ENCODE data around the gene KLK6. TPM values are rescaled to one million over a fixed set of nuclear protein-coding genes. Genes with fewer than 3 reads are reported as not detected.
A peak's percentile ranks its signal among the peaks of the same experiment; 100 is the strongest.
"Not testable (repeated sequence)": the region's sequence is repeated elsewhere in the genome, so short reads cannot be mapped to it uniquely, and the experiment has no call there.

Gene KLK6
- polyA plus RNA-seq, 4 donors, result 30.9 to 45.1 (median 35.1) TPM

DNA sequence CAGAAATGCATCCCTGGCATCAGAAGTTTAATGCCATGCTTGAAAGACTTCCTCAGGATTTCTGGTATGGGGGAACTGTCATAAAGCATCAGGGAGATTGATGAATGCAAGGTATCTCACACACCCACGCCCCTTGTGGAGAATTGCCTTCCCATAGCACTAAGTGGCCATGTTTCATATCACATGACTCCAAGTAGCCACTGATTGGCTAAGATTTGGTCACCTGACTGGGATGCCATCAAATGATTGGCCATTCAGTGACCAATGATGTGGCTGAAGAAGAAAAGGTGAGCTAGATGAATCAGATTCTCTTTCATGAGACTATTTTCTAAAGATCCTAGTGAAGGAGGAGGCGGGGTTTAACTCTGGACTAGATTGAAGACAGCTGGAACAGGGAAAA lies 24.7 kb upstream of the KLK6 start:
- no peak for DNase-seq (ENCODE audit: low read depth in 4 of 4, low spot score in 2 of 4)

GRCh38 chr19:50992666-50993035 lies 23.3 kb upstream of the KLK6 start:
- DNase-seq (ENCODE audit: low read depth in 4 of 4, low spot score in 2 of 4), result no peak

GRCh38 chr19:50984416-50984815 lies 15.0 kb upstream of the KLK6 start:
- DNase-seq (ENCODE audit: low read depth in 4 of 4, low spot score in 2 of 4), result not testable (repeated sequence)

GRCh38 chr19:50983625-50984292 lies 14.4 kb upstream of the KLK6 start, which contains the start of gene KLK7:
TSS of gene KLK7 (minus strand) at chr19:50983917. CDS start at chr19:50982399, 1,518 bp downstream.
- DNase-seq (ENCODE audit: low read depth in 4 of 4, low spot score in 2 of 4), result no peak

GRCh38 chr19:50982186-50982585 lies 12.8 kb upstream of the KLK6 start:
- no peak for DNase-seq (ENCODE audit: low read depth in 4 of 4, low spot score in 2 of 4)

DNA sequence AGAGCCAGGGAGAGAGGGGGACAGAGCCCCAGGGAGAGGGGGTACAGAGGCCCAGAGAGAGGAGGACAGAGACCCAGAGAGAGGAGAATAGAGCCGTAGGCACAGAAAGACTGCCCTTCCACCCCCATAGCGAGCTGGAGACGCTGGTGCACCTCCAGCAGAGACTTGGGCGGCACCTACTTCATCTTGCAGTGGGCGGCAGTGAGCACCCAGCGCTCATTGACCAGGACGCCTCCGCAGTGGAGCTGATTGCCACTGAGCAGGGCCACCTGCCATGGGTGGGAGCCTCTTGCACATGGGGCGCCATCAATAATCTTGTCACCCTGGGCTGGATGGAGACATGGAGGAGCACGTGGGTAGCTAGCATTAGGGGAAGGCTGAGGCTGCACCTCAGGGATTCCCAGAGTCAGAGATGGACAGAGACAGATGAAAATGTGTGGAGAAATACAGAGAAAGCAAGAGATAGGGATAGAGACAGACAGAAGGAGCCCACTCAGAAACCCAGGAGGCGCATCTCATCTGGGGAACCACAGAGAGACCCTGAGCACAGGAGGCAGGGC lies 12.3 kb upstream of the KLK6 start:
- DNase-seq (ENCODE audit: low read depth in 4 of 4, low spot score in 2 of 4), result no peak

DNA sequence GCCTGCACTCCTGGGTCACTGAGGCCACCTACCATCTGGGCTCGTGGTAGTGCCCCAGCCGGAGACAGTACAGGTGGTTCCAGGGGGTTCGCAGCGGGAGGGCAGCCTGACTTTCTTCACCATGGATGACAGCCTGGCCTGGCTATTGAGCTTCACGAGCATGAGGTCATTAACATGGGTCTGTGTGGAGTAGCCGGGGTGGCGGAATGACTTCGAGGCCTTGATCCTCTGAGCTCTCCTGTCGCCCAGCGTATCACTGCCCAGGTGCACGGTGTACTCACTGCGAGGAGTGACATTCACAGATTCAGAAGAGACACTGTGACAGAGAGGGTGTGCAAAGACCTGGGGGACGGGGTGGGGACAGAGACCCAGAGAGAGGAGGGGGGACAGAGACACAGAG lies 10.8 kb upstream of the KLK6 start:
- DNase-seq (ENCODE audit: low read depth in 4 of 4, low spot score in 2 of 4), result no peak

- DNase-seq (ENCODE audit: low read depth in 4 of 4, low spot score in 2 of 4), result no peak
Observed at GRCh38 chr19:50979758-50980157, 10.4 kb upstream of the KLK6 start.

DNA sequence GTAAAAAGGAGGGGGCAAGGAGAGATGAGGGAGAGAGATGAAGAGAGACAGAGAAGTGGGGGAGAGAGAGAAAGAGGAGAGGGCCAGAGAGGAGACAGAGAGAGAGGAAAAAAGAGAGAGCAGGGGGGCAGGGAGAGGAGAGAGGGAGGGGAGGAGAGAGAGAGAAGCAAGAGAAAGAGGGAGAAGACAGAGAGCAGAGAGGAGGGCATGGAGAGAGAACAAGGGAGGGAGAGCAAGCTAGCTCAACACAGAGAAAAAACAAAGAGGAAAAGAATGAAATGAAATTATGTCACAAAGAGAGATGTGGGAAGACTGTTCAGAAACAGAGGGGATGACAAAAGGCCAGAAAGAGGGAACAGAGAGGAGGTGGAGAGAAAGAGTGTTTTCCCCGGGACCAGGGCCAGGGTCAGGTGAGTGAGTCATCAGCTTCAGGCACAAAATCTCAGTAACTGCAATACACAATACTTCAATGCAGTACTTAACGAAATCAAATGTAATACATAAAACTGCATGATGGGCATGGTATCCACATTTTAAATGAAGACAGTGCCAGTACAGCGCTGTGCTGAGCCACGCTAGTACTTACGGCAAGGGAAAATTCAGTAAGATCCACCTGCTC lies 9.5 kb upstream of the KLK6 start:
- DNase-seq (ENCODE audit: low read depth in 4 of 4, low spot score in 2 of 4), result no peak

- no peak for DNase-seq (ENCODE audit: low read depth in 4 of 4, low spot score in 2 of 4)
Observed at GRCh38 chr19:50977626-50978025, 8.2 kb upstream of the KLK6 start.

GRCh38 chr19:50975766-50976165 lies 6.4 kb upstream of the KLK6 start:
- DNase-seq (ENCODE audit: low read depth in 4 of 4, low spot score in 2 of 4), result no peak

GRCh38 chr19:50974702-50975556 lies 5.5 kb upstream of the KLK6 start:
- DNase-seq (ENCODE audit: low read depth in 4 of 4, low spot score in 2 of 4), result no peak

DNA sequence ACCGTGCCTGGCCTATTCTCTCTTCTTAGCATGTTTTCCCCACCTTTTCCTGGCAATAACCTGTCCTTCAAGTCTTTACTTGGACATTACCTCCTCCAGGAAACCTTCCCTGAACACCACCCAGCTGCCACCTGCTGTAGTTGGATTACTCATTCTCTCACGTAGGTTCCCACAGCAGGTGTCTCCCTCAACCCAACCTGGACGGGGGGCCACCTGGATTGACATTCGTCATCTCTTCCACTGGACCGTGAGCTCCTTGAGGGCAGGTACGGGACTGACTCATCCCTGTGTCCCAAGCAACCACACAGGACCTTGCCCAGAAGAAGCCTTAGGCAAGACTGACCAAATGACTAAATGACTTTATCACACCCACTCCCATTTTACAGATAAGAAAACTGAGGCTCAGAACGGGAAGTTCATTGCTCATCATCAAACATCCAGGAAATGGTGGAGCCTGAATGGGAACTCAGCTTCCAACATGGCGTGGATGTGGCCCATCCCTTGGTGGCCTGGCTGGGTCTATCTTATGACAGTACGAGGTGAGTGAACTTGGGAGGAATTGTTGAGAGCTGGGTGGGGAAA lies 3.5 kb upstream of the KLK6 start:
- DNase-seq (ENCODE audit: low read depth in 4 of 4, low spot score in 2 of 4), result no peak

DNA sequence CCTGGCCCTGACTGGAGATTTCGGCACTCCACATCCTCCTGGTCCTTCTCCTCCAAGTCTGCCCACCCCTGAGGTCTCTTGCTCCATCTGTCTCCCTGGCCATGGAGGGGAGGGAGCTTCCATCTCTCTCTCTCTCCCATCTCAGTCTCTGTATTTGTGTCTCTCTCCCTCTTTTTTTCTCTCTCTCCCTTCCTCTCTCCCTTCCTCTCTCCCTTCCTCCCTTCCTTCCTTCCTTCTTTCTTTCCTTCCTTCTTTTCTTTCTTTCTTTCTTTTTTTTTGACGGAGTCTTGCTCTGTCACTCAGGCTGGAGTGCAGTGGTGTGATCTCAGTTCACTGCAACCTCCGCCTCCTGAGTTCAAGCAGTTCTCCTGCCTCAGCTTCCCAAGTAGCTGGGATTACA lies 419 bp upstream of the KLK6 start:
- DNase-seq (ENCODE audit: low read depth in 4 of 4, low spot score in 2 of 4), result not testable (repeated sequence)

GRCh38 chr19:50968716-50969412 lies 527 bp downstream of the KLK6 start:
- peak in 1 of 4 donors; percentile 38 for DNase-seq (ENCODE audit: low read depth in 4 of 4, low spot score in 2 of 4)

- peak in 1 of 4 donors; percentile 35 for DNase-seq (ENCODE audit: low read depth in 4 of 4, low spot score in 2 of 4)
Observed at GRCh38 chr19:50967929-50968715, 1.3 kb downstream of the KLK6 start.

GRCh38 chr19:50964266-50964665 lies 5.1 kb downstream of the KLK6 start:
- DNase-seq (ENCODE audit: low read depth in 4 of 4, low spot score in 2 of 4), result no peak

- DNase-seq (ENCODE audit: low read depth in 4 of 4, low spot score in 2 of 4), result no peak
Observed at GRCh38 chr19:50963381-50963780, 6.0 kb downstream of the KLK6 start.

DNA sequence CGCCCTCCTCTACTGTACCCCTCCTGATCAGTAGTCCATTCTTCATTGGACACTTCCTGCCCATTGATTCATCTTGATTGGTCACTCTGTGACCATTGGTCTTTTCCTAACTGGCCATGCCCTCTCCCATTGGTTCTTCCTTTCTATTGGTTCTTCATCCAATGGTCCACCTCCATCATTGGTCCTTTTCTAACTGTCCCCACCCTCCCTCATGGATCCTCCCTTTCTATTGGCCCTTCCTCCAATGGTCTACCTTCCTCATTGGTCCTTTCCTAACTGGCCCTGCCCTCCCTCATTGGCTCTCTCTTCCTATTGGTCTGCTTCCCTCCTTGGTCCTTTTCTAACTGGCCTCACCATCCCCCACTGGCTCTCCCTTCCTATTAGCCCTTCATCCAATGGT lies 7.1 kb downstream of the KLK6 start:
- DNase-seq (ENCODE audit: low read depth in 4 of 4, low spot score in 2 of 4), result no peak

Measured in left renal cortex interstitium (tissue), 4 donors.